K562 (cell line): ENCODE results near the gene CPB1. TPM values are rescaled to one million over a fixed set of nuclear protein-coding genes. Genes with fewer than 3 reads are reported as not detected.
"Not testable (repeated sequence)": the region's sequence is repeated elsewhere in the genome, so short reads cannot be mapped to it uniquely, and the experiment has no call there.

Experiments used
- ATAC-seq: fragments of 200-7000 bp; cut with Tn5 transposase; 3 replicates; pipeline ENCODE4 v1.9.1; 2020; ENCODE audit warnings: moderate library complexity
- BruUV-seq: library from RNA; stranded (reverse); fragments of 400-500 nt; replicated peaks from 2 replicates; lab custom pipeline; 2021; lab: Mats Ljungman, UMichigan
- CTCF ChIA-PET: fragments of 300-600 bp; formaldehyde crosslinking; extraction: SDS; loops from one replicate; lab custom pipeline; 2021; ENCODE audit warnings: low intra/inter-chr PET ratio; lab: Yijun Ruan, JAX
- POLR2A ChIA-PET: fragments of 300-600, 350-650 bp; sonication (Branson Sonifier 250); formaldehyde crosslinking; extraction: SDS; loops from one replicate; lab custom pipeline; 2021; ENCODE audit warnings: antibody characterized with exemption, inconsistent platforms; lab: Yijun Ruan, JAX
- DNase-seq, 4 experiments: peaks; one replicate each; pipeline versions ENCODE4 v3.0.0 to v3.0.0-alpha.2; 2011 to 2018; ENCODE audit warnings: low spot score in 3 of 4, mixed read lengths in 3 of 4; ENCODE audit errors: extremely low read depth in 1 of 4
- FAIRE-seq: peaks from 2 replicates; lab custom pipeline; 2011; peaks lifted over from hg19 to GRCh38; lab: Jason Lieb, UNC
- H2AFZ ChIP-seq: 2 replicates; pipeline ENCODE4 v1.6.0; 2011; ENCODE audit warnings: low read depth, low read length, control low read depth, inconsistent platforms
- H3K27ac ChIP-seq: fragments of 200-600 bp; 3 replicates; pipeline ENCODE4 v1.8.0; 2011; ENCODE audit warnings: low read depth, mild to moderate bottlenecking, control low read depth, inconsistent platforms, low read length, moderate library complexity, mixed read lengths; ENCODE audit errors: extremely low read depth
- H3K27me3 ChIP-seq, 2 experiments: fragments of 300-600 bp in 1 of 2; 2 replicates in 1 of 2; 3 replicates in 1 of 2; pipeline versions ENCODE4 v1.6.0 to v1.8.0; 2011; ENCODE audit warnings: inconsistent platforms in 2 of 2, low read length in 2 of 2, mild to moderate bottlenecking in 1 of 2, mixed read lengths in 1 of 2, moderate library complexity in 1 of 2; ENCODE audit not compliant: control insufficient read depth in 2 of 2, insufficient read depth in 2 of 2
- H3K36me3 ChIP-seq: fragments of 300-600 bp; 3 replicates; pipeline ENCODE4 v1.8.0; 2011; ENCODE audit warnings: mild to moderate bottlenecking, low read length, inconsistent platforms; ENCODE audit not compliant: control insufficient read depth, insufficient read depth
- H3K4me1 ChIP-seq, 2 experiments: fragments of 200-600 bp in 1 of 2; replicated peaks in 1 of 2; 2 replicates in 1 of 2; 3 replicates in 1 of 2; pipeline versions ENCODE4 v1.5.1 to v1.8.0; 2011; ENCODE audit warnings: inconsistent platforms in 2 of 2, low read length in 2 of 2, mild to moderate bottlenecking in 1 of 2, mixed read lengths in 1 of 2, moderate library complexity in 1 of 2; ENCODE audit not compliant: control insufficient read depth in 2 of 2, insufficient read depth in 2 of 2
- H3K4me2 ChIP-seq: 2 replicates; pipeline ENCODE4 v1.6.1; 2011; ENCODE audit warnings: low read length, control low read depth, inconsistent platforms, mixed read lengths; ENCODE audit not compliant: insufficient read depth
- H3K4me3 ChIP-seq: fragments of 200-600 bp; sonication (generic), shearing (Covaris generic); 2 replicates; pipeline ENCODE4 v1.5.1; 2016; ENCODE audit warnings: control low read depth, inconsistent platforms
- H3K79me2 ChIP-seq: fragments of 200-600 bp; 3 replicates; pipeline ENCODE4 v1.8.0; 2011; ENCODE audit warnings: low read length, inconsistent platforms; ENCODE audit not compliant: control insufficient read depth, insufficient read depth
- H3K9ac ChIP-seq, 2 experiments: 2 replicates each; pipeline versions ENCODE4 v1.6.0 to v1.6.1; 2011; ENCODE audit warnings: low read depth in 2 of 2, low read length in 2 of 2, control low read depth in 1 of 2, inconsistent platforms in 1 of 2, mild to moderate bottlenecking in 1 of 2, mixed read lengths in 1 of 2; ENCODE audit not compliant: insufficient read depth in 1 of 2
- H3K9me1 ChIP-seq: one replicate; pipeline ENCODE4 v1.6.0; 2011; ENCODE audit warnings: inconsistent platforms, mild to moderate bottlenecking, low read length, moderate library complexity; ENCODE audit not compliant: control insufficient read depth, insufficient read depth
- H3K9me3 ChIP-seq: replicated peaks from 2 replicates; pipeline ENCODE4 v1.5.1; 2011; ENCODE audit warnings: low read depth, low read length, inconsistent platforms; ENCODE audit not compliant: control insufficient read depth, insufficient read depth
- H4K20me1 ChIP-seq: replicated peaks from 2 replicates; pipeline ENCODE4 v1.6.1; 2011; ENCODE audit warnings: low read length, inconsistent platforms, mixed read lengths; ENCODE audit not compliant: control insufficient read depth, insufficient read depth
- CREB3L1 ChIP-seq: fragments of 450-650 bp; IDR thresholded peaks from 2 replicates; pipeline ENCODE4 v1.6.1; 2014; ENCODE audit warnings: low read depth, mild to moderate bottlenecking, moderate library complexity, borderline replicate concordance
- MYNN ChIP-seq, 2 experiments: sonication (generic); formaldehyde crosslinking in 1 of 2; IDR thresholded peaks; 2 replicates each; pipeline versions ENCODE4 v1.5.0 to v1.6.1; 2016 to 2020; ENCODE audit warnings: antibody characterized with exemption in 1 of 2, missing genetic modification reagents in 1 of 2
- RBM15 ChIP-seq: fragments of 200-400 bp; formaldehyde crosslinking; IDR thresholded peaks from 2 replicates; pipeline ENCODE4 v1.6.1; 2018; ENCODE audit warnings: mild to moderate bottlenecking, low read length, moderate library complexity; ENCODE audit not compliant: insufficient read depth
- WGBS: fragments of 100-300 bp; shearing (Covaris generic); methylation state at CpG from one replicate; pipeline ENCODE4 v1.1.6; 2016; ENCODE audit warnings: low coverage, mixed read lengths; ENCODE audit not compliant: insufficient coverage; ENCODE audit errors: missing lambda C conversion rate; 5-methylcytosine and 5-hydroxymethylcytosine counted together
- in situ Hi-C: fragments of 300-500 bp; cut with MboI; formaldehyde crosslinking; loops from 4 replicates; pipeline ENCODE4 v1.15.0; 2018; ENCODE audit warnings: inconsistent platforms, mixed read lengths
- intact Hi-C: fragments of 100-400 bp; cut with micrococcal nuclease; formaldehyde crosslinking; loops from 2 replicates; pipeline ENCODE4 v1.14.2; 2022
- polyA plus RNA-seq, 8 experiments: library from polyadenylated mRNA; depleted of rRNA in 4 of 8; stranded (reverse) in 5 of 8; unstranded in 3 of 8; fragments of >200 nt; fragmentation: Nextera tagmentation in 2 of 8; fragmentation: Illumina TruSeq in 1 of 8; extraction: Ambion mirVana in 2 of 8; extraction: Trizol in 1 of 8; gene quantifications; 2 replicates each; pipeline versions ENCODE4 v1.2.1 to v1.2.3, GENCODE V29; 2011 to 2014; ENCODE audit warnings: inconsistent platforms in 1 of 8, missing spikeins in 1 of 8
- total RNA-seq, 7 experiments: library from RNA; depleted of rRNA in 6 of 7; stranded (reverse); fragments of >200 nt in 6 of 7; fragmentation: Illumina TruSeq in 2 of 7; extraction: Trizol in 2 of 7; gene quantifications; 2 replicates each; pipeline versions ENCODE4 v1.2.1 to v1.2.3, GENCODE V29; 2011 to 2021; ENCODE audit warnings: low replicate concordance in 1 of 7

Gene CPB1
- total and polyA plus RNA-seq, 9 of the 15 experiments (the other 6 are each of a cell fraction or from before 2014, with no cell fraction given): 3.7 TPM; not detected in 8

DNA sequence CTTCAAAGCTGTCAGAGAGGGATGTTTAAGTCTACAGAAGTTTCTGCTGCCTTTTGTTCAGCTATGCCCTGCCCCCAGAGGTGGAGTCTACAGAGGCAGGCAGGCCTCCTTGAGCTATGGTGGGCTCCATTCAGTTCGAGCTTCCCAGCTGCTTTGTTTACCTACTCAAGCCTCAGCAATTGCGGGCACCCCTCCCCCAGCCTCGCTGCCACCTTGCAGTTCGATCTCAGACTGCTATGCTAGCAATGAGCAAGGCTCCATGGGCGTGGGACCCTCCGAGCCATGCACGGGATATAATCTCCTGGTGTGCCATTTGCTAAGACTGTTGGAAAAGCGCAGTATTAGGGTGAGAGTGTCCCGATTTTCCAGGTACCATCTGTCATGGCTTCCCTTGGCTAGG, 41.5 kb upstream of the CPB1 start:
- 0% methylated on average over 9 of the region's 9 CpGs for WGBS
- H3K36me3 ChIP-seq, FAIRE-seq, H3K9me1 ChIP-seq, H3K9me3 ChIP-seq, H3K27me3 ChIP-seq, DNase-seq, H3K4me1 ChIP-seq, H3K9ac ChIP-seq, BruUV-seq, H2AFZ ChIP-seq, ATAC-seq, intact Hi-C loops, H3K79me2 ChIP-seq, H3K4me2 ChIP-seq, H3K4me3 ChIP-seq, in situ Hi-C loops, POLR2A ChIA-PET, H3K27ac ChIP-seq, H4K20me1 ChIP-seq, CTCF ChIA-PET: not testable (repeated sequence)

- TF ChIP-seq MYNN (IDR thresholded peaks at IDR 0.05) (no peak), MYNN (CRISPR knock-in tag; IDR thresholded peaks at IDR 0.05) (no peak), CREB3L1 (no peak), RBM15 (no peak)
- H3K27ac ChIP-seq: no peak overlapping the region
- H3K9me3 ChIP-seq: peaks cover 2% of the 10 kb centered on the region; the same call in 1 of the 2 replicates
- no peaks in the 10 kb centered on the region for H3K4me1 ChIP-seq
- no peak overlapping the region for H3K4me2 ChIP-seq
- WGBS: 0% methylated on average over 5 of the region's 6 CpGs
- no peaks in the 10 kb centered on the region for H3K9me1 ChIP-seq
- H3K4me3 ChIP-seq: no peak overlapping the region
- intact Hi-C loops (no loop called here), in situ Hi-C loops (no loop called here)
- no peak overlapping the region for H2AFZ ChIP-seq
- FAIRE-seq (no peak), ATAC-seq (no peak), DNase-seq (no peak)
- no peaks in the 10 kb centered on the region for H3K79me2 ChIP-seq
- ChIA-PET CTCF (no interaction called here), POLR2A (no interaction called here)
- H3K9ac ChIP-seq: no peak overlapping the region
- H3K27me3 ChIP-seq: no peaks in the 10 kb centered on the region
- H4K20me1 ChIP-seq: no peaks in the 10 kb centered on the region
- BruUV-seq: no TSS peak
- no peaks in the 10 kb centered on the region for H3K36me3 ChIP-seq
These were observed 38.5 kb upstream of the CPB1 start for GRCh38 chr3:148789146-148789545.
